GM18520 (cell line): Measurements from ENCODE around the gene ADGRB3.
"Not testable (repeated sequence)": the region's sequence is repeated elsewhere in the genome, so short reads cannot be mapped to it uniquely, and the experiment has no call there.

ENCODE experiments used
- ATAC-seq: cut with Tn5 transposase; IDR thresholded peaks from one replicate; pipeline ENCODE4 v1.9.1; 2021; ENCODE audit not compliant: unreplicated experiment

ADGRB3 gene

GRCh38 chr6:68778356-68779020, 143.4 kb downstream of the ADGRB3 start:
- ATAC-seq: no peak

DNA sequence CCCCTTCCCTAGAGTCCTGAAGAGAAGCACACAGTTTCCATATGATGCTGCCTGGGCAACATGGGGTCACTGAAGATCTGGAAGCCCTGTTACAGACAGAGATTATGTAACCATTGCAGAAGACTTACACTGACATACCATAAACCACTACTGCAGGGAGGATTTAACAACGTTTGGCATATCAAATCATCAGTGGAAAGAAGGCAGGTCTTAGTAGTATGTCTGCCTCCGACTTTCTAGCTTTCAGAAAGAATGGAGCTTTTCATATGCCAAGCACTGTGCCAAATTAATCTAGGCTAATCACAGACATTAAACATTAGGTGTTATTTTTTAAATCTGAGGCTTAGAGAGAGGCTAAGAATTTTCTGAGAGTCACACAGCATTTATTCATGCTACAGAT, 144.3 kb downstream of the ADGRB3 start:
- no peak for ATAC-seq

DNA sequence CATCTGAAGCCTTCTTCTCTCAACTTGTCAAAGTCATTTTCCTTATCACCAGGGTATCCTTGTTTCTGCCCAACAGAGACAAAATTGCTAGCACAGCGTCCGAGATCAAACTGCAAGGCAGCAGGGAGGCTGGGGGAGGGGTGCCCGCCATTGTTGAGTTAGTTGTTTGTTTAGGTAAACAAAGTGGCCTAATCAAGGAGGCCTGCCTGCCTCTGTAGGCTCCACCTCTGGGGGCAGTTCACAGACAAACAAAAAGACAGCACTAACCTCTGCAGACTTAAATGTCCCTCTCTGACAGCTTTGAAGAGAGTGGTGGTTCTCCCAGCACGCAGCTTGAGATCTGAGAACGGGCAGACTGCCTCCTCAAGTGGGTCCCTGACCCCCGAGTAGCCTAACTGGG, 155.0 kb downstream of the ADGRB3 start:
- ATAC-seq: not testable (repeated sequence)

DNA sequence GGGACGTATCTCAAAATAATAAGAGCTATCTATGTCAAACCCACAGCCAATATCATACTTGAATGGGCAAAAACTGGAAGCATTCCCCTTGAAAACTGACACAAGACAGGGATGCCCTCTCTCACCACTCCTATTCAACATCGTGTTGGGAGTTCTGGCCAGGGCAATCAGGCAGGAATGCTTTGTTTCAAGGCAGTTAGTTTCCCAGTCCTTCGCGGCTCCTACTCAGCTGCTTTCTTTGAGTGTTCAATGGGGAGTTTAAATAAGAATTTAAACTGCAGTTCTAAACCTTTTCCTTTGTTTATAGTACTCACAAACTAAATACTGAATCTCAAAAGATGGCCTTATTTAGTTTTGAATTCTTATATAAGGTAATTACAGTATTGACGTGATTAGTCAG, 179.9 kb downstream of the ADGRB3 start:
- ATAC-seq: not testable (repeated sequence)

- ATAC-seq: no peak
Measured at GRCh38 chr6:68826501-68826900, 191.4 kb downstream of the ADGRB3 start.

DNA sequence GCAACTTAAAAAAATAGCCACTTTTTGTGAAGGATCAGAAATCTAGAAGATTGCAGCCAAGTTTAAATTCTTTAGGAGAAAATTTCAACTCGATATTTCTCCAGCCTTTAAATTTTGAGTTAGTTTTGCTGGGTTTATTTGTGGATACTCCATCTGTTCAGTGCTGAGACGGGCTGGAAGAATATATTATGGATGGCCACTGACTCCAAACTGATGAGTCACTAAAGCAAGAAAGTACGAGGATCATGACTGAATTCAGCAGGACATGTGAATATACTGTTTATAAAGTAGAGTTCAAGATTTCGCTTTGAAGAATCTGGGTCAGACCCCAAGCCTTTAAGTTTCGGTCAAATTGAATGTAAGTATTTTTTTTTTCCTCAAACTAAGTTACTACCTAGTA, 199.5 kb downstream of the ADGRB3 start:
- ATAC-seq: no peak

GRCh38 chr6:68838571-68838970, 203.5 kb downstream of the ADGRB3 start:
- ATAC-seq: no peak

- no peak for ATAC-seq
Measured at GRCh38 chr6:68852791-68853190, 217.7 kb downstream of the ADGRB3 start.

- ATAC-seq: no peak
Measured at GRCh38 chr6:68859233-68859632, 224.2 kb downstream of the ADGRB3 start.

DNA sequence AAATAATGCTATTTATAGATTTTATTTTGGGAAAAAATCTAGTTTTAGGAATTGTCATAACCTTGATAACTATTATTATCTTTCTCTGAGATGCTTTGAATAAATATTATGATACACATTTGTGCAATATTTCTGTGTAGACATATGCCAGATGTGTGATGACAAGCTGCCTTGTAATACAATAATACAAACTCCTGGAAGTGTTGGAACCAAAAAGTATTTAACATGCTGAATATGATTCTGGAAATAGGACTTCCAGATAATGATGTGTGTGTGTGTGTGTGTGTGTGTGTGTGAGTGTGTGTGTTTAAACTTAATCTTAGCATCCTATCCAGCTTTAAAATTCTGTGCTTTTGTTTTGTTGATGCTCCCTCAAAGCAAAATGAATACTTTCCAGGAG, 233.6 kb downstream of the ADGRB3 start:
- ATAC-seq: no peak

- no peak for ATAC-seq
Measured at GRCh38 chr6:68873236-68873635, 238.2 kb downstream of the ADGRB3 start.

DNA sequence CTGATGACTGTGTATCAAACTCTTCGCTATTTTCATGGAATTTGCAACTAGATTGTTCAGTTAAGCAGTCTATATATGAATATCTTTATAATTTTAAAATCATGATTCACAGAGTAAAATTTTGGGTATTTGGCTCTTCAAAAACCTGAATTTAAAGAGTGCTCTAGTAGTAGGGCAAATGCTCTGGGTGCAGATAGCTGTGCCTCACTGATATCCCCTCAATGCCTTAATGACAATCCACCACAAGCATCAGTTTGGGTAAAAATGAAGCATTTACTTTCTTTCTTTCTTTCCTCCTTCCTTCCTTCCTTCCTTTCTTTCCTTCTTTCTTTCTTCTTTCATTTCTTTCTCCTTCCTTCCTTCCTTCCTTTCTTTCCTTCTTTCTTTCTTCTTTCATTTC, 239.7 kb downstream of the ADGRB3 start:
- ATAC-seq: no peak

GRCh38 chr6:68875403-68875802, 240.3 kb downstream of the ADGRB3 start:
- ATAC-seq: no peak

- no peak for ATAC-seq
Measured at GRCh38 chr6:68876792-68877493, 241.9 kb downstream of the ADGRB3 start.

DNA sequence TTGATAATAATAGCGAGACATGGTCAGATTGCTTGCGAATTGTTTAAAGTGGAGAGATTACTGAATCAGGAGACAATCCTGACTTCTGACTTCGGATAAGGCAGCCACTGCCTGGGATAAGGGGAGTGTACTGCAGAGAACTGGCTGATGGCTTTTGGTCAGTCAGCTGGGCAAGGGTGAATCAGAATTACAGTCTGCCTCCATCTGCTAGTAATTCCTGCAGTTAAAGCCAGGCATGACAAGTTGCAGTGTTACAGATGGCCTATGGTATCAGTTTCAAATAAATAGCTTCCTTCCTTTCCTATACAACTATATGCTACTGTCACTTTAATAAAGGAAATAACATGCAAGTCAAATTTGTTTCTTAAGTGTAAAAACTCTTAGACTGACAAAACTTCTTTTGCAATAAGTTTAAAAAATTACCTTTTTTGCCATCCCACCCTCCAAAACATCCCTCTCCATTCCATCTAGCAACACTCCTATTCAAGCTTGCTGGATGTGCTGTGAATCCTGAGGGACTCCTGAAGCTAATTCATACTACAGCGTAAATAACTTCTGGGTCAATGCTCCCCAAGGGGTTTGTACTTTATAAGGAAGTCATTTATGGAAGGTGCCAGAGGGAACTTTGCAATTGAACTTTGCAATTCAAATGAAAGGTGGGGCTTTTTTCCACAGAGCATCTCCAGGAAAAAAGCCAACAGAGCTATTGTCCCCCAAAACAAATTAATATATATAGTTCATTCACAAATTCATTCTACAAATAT, 245.2 kb downstream of the ADGRB3 start:
- no peak for ATAC-seq

DNA sequence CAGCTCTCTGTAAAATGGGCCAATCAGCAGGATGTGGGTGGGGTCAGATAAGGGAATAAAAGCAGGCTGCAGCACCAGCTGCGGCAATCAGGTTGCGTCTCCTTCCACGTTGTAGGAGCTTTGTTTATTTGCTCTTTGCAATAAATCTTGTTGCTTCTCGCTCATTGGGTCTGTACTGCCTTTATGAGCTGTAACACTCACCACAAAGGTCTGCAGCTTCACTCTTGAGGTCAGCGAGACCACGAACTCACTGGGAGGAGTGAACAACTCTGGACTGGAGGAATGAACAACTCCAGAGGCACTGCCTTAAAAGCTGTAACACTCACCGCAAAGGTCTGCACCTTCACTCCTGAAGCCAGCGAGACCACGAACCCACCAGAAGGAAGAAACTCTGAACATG, 248.2 kb downstream of the ADGRB3 start:
- ATAC-seq: not testable (repeated sequence)

DNA sequence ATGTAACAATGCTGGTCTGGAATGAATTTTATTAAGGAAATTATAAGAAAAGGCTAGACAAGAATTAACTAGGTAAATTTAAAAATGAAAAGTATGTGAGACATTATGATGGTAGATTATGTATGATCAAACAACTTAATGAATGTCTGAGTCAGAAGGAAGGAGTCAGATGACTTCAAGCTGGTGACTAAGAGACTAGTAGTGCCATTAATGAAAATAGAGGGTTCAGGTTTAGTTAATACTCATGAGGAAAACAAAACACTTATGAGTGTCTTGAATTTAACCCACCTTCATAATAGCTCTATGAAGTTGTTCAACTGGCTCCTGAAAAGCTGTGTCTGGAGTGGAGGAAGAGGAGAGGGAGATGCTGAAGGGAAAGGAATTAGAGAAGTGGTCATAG, 256.3 kb downstream of the ADGRB3 start:
- ATAC-seq: no peak

- ATAC-seq: no peak
Measured at GRCh38 chr6:68892452-68892851, 257.4 kb downstream of the ADGRB3 start.

DNA sequence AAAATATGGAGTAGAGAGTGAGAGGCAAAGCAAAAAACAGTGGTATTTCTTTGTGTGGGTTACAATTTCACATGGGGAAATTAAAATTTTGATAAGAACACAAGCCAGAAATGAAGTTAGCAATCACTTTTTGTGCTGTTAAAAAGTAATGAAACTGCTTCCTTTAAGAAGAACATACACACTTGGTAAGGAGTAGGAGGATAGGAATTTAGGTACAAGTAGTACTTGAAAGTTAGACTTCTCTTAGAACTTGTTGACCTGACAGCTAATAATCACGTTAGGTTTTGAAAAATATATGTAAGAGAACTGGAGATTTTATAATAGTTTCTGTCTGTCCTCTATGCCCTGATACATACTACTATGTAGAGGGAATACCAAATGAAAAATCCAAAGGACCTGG, 260.8 kb downstream of the ADGRB3 start:
- no peak for ATAC-seq

GRCh38 chr6:68901044-68901443, 266.0 kb downstream of the ADGRB3 start:
- no peak for ATAC-seq

DNA sequence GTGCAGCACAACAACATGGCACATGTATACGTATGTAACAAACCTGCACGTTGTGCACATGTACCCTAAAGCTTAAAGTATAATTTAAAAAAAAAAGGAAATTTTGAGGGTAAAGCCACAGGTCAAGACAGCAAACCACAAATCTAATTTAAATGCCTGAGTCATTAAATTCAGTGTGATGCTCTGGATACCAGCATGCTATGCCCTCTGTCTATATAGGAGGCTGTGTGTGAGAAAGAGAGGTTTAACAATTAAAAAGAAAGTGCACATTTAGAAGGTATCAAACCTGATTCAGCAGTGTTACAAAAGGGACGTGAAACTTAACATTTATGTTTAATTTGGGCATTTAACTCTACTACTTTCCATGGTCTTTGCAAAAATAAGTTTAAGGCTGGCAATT, 276.3 kb downstream of the ADGRB3 start:
- ATAC-seq: no peak

- ATAC-seq: no peak
Measured at GRCh38 chr6:68911811-68912210, 276.7 kb downstream of the ADGRB3 start.
